GM13976 (cell line): ENCODE measurements around the gene TTC39B.
"Not testable (repeated sequence)": the region's sequence is repeated elsewhere in the genome, so short reads cannot be mapped to it uniquely, and the experiment has no call there.

Experiments used
- DNase-seq: peaks from one replicate; pipeline ENCODE4 v3.0.0; 2012; ENCODE audit warnings: low spot score
- CTCF ChIP-seq: IDR thresholded peaks from 2 replicates; pipeline ENCODE4 v1.5.1; 2012; ENCODE audit warnings: borderline replicate concordance, mild to moderate bottlenecking; ENCODE audit not compliant: insufficient read depth; ENCODE audit errors: extremely low read depth, missing control alignments, control extremely low read depth
- in situ Hi-C: fragments of 300-500 bp; cut with MboI; formaldehyde crosslinking; loops from one replicate; pipeline ENCODE4 v1.12.0; 2022; ENCODE audit warnings: low sequenced_read_pairs, mixed read lengths, inconsistent platforms; ENCODE audit not compliant: unreplicated experiment

Gene TTC39B

GRCh38 chr9:15346837-15347236 is 39.8 kb upstream of the TTC39B start:
- no peak for DNase-seq
- in situ Hi-C loops, result no loop called here
- TF ChIP-seq CTCF, result no peak

GRCh38 chr9:15344191-15344590 is 37.2 kb upstream of the TTC39B start:
- no peak for DNase-seq
- TF ChIP-seq CTCF, result no peak
- in situ Hi-C loops, result no loop called here

GRCh38 chr9:15333376-15333881 is 26.4 kb upstream of the TTC39B start:
- in situ Hi-C loops, result no loop called here
- no peak for DNase-seq
- TF ChIP-seq CTCF, result no peak

GRCh38 chr9:15332939-15333338 is 25.9 kb upstream of the TTC39B start:
- DNase-seq, result no peak
- in situ Hi-C loops, result no loop called here
- TF ChIP-seq CTCF, result no peak

- in situ Hi-C loops, result no loop called here
- no peak for TF ChIP-seq CTCF
- DNase-seq, result no peak
Measured at GRCh38 chr9:15329539-15330109, 22.6 kb upstream of the TTC39B start.

- no peak for DNase-seq
- in situ Hi-C loops, result no loop called here
- no peak for TF ChIP-seq CTCF
Measured at GRCh38 chr9:15328946-15329345, 21.9 kb upstream of the TTC39B start.

- DNase-seq, in situ Hi-C loops: not testable (repeated sequence)
Measured at GRCh38 chr9:15322695-15323094, 15.7 kb upstream of the TTC39B start.

- in situ Hi-C loops, DNase-seq: not testable (repeated sequence)
Measured at GRCh38 chr9:15319661-15320060, 12.6 kb upstream of the TTC39B start.
